HG03095 (cell line): ENCODE measurements around the gene TAC4.
"Not testable (repeated sequence)": the region's sequence is repeated elsewhere in the genome, so short reads cannot be mapped to it uniquely, and the experiment has no call there.

Source experiments
- ATAC-seq: cut with Tn5 transposase; IDR thresholded peaks from one replicate; pipeline ENCODE4 v1.9.1; 2021; ENCODE audit warnings: moderate library complexity; ENCODE audit not compliant: unreplicated experiment

TAC4 gene

DNA sequence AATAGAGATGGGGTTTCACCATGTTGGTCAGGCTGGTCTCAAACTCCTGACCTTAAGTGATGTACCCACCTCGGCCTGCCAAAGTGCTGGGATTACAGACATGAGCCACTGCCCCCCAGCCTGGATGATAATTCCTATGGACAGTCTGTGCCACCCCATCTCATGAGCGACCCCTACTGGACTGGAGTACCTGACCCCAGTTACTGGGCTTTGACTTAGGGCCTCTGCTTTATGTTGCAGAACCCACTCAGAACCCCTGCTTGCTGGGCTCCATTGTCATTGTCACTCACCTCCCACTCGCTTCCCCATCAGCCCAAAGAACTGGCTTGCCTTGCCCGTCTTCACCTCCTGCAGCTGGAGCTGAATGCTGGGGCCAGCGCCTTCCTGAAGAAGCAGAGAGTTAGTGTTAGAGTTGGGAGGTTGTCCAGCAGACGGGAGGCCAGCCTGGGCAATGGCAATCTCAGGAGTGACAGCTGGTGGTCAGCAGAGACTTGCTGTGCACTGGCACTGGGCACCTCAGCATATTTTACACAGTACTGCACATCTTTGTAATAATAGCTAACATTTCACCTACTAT is 4.0 kb downstream of the TAC4 start:
- ATAC-seq = no peak

GRCh38 chr17:49842846-49843245 is 5.0 kb downstream of the TAC4 start:
- no peak for ATAC-seq

- no peak for ATAC-seq
These were observed 5.5 kb downstream of the TAC4 start for GRCh38 chr17:49842371-49842770.

GRCh38 chr17:49841548-49841947 is 6.3 kb downstream of the TAC4 start:
- no peak for ATAC-seq

DNA sequence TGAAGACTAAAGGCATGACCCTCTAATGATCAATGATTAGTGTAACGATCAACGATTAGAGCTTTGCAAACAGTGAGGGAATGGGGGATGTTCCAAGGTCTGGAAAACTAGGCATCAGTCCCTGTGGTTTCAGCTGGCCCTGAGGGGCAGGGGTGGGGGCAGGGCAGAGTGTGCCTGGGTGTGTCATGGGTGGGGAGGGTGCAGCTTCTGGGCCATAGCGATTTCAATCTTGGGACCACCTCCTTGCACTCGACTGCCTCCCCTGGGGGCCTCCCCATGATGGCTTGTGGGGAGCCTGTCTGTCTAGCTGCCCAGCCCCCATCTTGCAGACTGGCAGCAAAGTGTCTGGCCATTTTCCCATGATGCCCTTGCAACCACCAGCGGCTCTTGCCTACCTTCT is 8.4 kb downstream of the TAC4 start:
- ATAC-seq = no peak

DNA sequence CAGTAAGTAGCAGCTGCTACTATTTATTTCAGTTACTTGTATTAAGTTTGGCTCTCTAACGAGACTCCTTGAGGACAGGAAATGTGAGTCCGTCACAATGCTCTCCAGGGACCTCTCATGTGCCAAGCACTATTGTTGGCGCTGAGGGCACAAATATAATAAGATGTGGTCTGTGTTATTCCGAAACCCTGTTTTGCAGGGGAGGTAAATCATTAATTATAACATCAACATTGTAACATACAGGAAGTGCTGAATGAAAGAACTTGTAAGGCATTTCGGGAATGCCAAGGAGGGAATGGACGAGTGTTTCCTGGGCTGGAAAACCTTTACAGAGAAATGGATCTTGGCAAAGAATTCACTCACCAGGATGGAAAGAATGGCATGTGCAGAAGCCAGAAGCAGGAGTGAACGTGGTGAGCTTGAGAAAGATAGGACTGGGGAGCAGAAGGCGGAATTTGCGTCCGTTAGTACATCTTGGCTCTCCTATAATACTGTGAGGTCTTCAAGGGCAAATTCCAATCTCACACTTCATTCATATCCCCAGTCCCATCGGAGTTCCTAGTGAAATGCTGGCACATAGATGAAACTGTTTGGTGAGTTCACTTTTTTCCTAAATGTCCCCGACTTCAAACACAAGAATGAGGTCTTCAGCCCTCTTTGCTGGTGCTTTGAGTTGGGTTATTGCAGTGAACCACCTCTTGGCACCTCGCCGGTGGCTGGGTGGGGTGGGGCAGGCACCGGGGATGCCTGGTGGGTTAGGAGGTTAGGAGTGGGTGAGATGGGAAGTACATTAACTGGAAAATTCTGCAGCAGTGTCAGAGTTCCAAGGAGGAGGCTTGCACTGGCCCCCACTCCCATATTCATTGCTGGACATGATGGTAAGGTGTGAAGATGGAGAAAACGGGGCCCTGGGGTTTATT is 11.5 kb downstream of the TAC4 start:
- ATAC-seq = no peak

- no peak for ATAC-seq
These were observed 12.4 kb downstream of the TAC4 start for GRCh38 chr17:49835472-49835871.

- ATAC-seq = no peak
These were observed 13.6 kb downstream of the TAC4 start for GRCh38 chr17:49834118-49834743.

GRCh38 chr17:49832840-49833599 is 14.8 kb downstream of the TAC4 start:
- ATAC-seq = no peak

DNA sequence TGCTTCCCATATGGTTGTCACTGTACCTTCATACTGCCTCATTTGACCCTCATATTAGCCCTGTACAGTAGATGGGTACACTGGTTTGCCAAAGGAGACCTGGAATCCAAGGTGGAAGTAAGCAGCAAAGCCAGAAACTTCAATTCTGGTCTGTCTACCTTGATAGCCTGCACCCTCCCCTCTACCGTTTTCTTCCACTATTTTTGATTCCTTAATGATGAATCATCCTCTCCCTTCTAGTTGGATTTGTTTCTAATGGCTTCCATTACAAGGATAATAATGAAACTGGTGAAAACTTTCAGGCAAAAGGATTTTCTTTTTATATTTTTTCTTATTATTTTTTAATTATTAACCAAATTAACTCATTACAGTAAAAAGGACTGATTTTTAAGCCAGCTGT is 17.3 kb downstream of the TAC4 start:
- ATAC-seq = no peak

DNA sequence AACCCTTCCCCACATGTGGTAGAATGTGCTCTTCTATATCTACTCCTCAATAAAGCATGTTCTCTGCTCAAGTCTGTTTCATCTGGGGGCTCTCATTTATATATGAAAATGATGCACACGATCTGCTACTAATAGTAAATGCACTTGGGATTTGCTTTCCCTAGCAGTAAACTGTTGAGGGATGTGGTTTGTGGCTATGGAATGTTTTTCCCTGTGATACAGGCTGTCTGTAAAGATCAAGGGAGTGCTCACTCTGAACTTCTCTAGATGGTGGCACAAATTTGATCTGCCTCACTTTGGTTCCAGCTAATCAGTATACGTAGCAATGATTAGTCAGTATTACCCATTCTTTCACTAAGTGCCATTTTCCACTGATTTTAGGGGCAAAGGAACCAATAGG is 18.8 kb downstream of the TAC4 start:
- no peak for ATAC-seq

DNA sequence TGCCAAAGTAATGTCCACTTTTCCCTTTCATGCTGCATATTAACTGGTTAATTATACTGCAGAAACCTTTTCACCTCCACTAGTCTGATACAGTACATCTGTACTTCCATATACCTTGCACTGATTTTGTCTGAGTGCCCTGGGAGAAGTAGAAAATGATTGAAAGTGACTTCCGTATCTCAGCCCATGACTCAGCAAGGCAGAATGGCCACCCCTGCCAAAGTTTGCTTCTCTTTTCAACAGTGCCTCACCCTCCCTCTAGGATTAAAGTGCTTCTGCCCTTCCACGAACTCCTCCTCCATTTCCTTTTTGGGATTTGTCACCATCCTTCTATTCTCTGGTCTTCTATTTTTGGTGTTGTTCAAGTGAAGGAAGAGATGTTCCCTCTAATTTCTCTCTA is 19.5 kb downstream of the TAC4 start:
- not testable (repeated sequence) for ATAC-seq

- ATAC-seq = no peak
These were observed 22.2 kb downstream of the TAC4 start for GRCh38 chr17:49825645-49826044.

DNA sequence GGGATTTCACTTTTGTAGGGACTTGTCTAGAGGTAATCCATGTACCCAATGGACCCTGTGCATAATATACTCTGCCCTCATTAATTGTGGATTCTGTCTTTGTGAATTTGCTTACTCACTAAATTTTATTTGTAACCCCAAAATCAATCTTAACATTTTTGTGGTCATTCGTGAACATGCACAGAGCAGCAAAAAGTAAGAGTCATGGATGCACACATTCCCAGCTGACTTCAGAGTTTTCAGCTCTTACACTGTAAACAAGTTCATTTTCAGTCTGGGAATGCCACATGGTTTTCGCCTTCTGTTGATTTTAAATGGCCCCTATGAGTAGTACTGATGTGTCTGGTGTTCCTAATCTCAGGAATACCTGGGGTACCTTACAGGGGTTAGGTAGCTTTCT is 24.3 kb downstream of the TAC4 start:
- ATAC-seq = no peak

DNA sequence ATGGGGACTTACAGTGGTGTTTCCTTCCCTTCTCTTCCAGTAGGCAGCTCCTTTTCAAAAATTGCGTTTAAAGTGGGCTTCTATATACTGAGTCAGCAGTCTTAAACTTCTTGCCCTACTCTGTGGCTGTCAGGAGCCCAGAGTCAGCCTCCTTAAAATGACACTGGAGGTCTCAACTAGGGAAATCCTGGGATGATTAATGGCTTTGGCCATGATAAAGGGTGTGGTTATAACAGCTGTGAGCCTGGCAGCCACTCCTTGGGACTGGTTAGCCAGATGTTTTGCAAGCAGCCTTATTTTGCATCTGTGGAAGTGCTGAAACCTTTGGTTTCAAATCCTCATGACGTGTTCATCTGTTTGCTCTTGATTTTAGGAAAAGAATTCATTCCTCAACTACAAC is 25.0 kb downstream of the TAC4 start:
- ATAC-seq = no peak

- ATAC-seq = no peak
These were observed 26.0 kb downstream of the TAC4 start for GRCh38 chr17:49821916-49822315.

DNA sequence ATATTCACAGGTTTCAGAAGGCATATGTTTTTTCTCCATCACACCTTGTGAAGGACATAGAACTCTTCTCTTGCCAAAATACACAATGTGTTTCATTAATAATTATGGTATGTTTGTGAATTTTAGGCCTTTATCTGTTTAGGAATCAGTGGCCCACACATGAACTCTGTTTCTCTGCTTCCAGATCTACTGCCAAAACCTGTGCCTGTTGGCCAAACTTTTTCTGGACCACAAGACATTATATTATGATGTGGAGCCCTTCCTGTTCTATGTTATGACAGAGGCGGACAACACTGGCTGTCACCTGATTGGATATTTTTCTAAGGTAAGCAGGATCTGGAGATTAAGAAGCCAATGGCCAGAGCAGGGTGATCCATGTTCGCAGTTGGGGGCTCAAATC is 26.4 kb downstream of the TAC4 start:
- no peak for ATAC-seq

DNA sequence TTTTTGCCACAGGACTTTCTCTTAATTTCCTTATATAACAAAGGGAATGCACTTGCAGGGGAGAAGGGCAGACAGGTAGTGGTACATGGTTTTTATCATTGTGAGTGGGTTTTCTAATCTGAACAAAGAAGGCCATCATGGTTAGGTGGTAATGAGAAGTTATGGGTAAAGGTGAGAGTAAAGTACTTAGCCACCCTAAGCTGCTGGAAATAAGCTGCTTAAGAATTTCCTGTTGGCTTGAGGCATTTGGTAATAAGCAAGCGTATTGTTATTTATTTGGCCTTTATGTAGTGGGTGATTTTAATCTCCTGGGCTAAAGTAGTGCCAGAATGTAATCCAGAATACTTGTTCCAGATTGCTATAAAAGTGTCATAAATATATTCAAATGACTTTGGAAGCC is 27.1 kb downstream of the TAC4 start:
- ATAC-seq = no peak

- ATAC-seq = no peak
These were observed 28.2 kb downstream of the TAC4 start for GRCh38 chr17:49819651-49820050.

- ATAC-seq = no peak
These were observed 28.7 kb downstream of the TAC4 start for GRCh38 chr17:49819138-49819537.

- ATAC-seq = no peak
These were observed 29.9 kb downstream of the TAC4 start for GRCh38 chr17:49817993-49818392.
